KOPT-K1 (cell line): ENCODE data around the gene CLHC1.
"Not testable (repeated sequence)": the region's sequence is repeated elsewhere in the genome, so short reads cannot be mapped to it uniquely, and the experiment has no call there.

Experiments used
- H3K27ac ChIP-seq: fragments of 200-600 bp; sonication (generic); 2 replicates; pipeline ENCODE4 v1.5.1; 2016; ENCODE audit warnings: antibody characterized with exemption, mild to moderate bottlenecking, low read depth, low read length; ENCODE audit not compliant: poor library complexity, severe bottlenecking
- H3K36me3 ChIP-seq: fragments of 200-600 bp; sonication (generic); 2 replicates; pipeline ENCODE4 v1.5.1; 2017; ENCODE audit warnings: antibody characterized with exemption, mild to moderate bottlenecking, low read length, moderate library complexity; ENCODE audit not compliant: insufficient read depth
- H3K9me3 ChIP-seq: fragments of 200-600 bp; sonication (generic); 2 replicates; pipeline ENCODE4 v1.5.1; 2017; ENCODE audit warnings: antibody characterized with exemption, low read length, mild to moderate bottlenecking; ENCODE audit not compliant: insufficient read depth, poor library complexity, severe bottlenecking

CLHC1 gene

GRCh38 chr2:55241582-55241981 lies 9.5 kb upstream of the CLHC1 start:
- not testable (repeated sequence) for H3K9me3 ChIP-seq, H3K27ac ChIP-seq
- peaks cover 53% of the 10 kb centered on the region for H3K36me3 ChIP-seq

- Histone ChIP-seq H3K27ac (no peak overlapping the region), H3K36me3 (peaks cover 71% of the 10 kb centered on the region), H3K9me3 (no peaks in the 10 kb centered on the region)
These were observed 7.6 kb upstream of the CLHC1 start for GRCh38 chr2:55239656-55240222.

- H3K9me3 ChIP-seq: no peaks in the 10 kb centered on the region
- no peak overlapping the region for H3K27ac ChIP-seq
- H3K36me3 ChIP-seq: peaks cover 75% of the 10 kb centered on the region
These were observed 5.0 kb upstream of the CLHC1 start for GRCh38 chr2:55236992-55237543.

GRCh38 chr2:55235724-55236538 lies 3.8 kb upstream of the CLHC1 start:
- H3K36me3 ChIP-seq: peaks cover 66% of the 10 kb centered on the region

GRCh38 chr2:55233658-55233940 lies 1.5 kb upstream of the CLHC1 start:
- Histone ChIP-seq H3K27ac (peak overlapping the region; percentile 95), H3K9me3 (no peaks in the 10 kb centered on the region), H3K36me3 (peaks cover 55% of the 10 kb centered on the region)

More at GRCh38 chr2:55235724-55236538, 3.8 kb upstream of the CLHC1 start:
- Histone ChIP-seq H3K9me3 (no peaks in the 10 kb centered on the region), H3K27ac (no peak overlapping the region)

GRCh38 chr2:55232863-55233657 lies 967 bp upstream of the CLHC1 start:
- Histone ChIP-seq H3K9me3 (no peaks in the 10 kb centered on the region), H3K36me3 (peaks cover 50% of the 10 kb centered on the region), H3K27ac (peak overlapping the region; percentile 95)

GRCh38 chr2:55231546-55232083 lies 478 bp downstream of the CLHC1 start:
- Histone ChIP-seq H3K27ac (peak overlapping the region; percentile 95), H3K36me3 (peaks cover 37% of the 10 kb centered on the region), H3K9me3 (no peaks in the 10 kb centered on the region)

GRCh38 chr2:55230551-55230950 lies 1.5 kb downstream of the CLHC1 start:
- no peak overlapping the region for H3K27ac ChIP-seq
- no peaks in the 10 kb centered on the region for H3K9me3 ChIP-seq
- H3K36me3 ChIP-seq: peaks cover 28% of the 10 kb centered on the region

- no peaks in the 10 kb centered on the region for H3K9me3 ChIP-seq
- no peak overlapping the region for H3K27ac ChIP-seq
- peaks cover 28% of the 10 kb centered on the region for H3K36me3 ChIP-seq
These were observed 2.9 kb downstream of the CLHC1 start for GRCh38 chr2:55229221-55229620.

- H3K9me3 ChIP-seq: no peaks in the 10 kb centered on the region
- H3K27ac ChIP-seq: no peak overlapping the region
- peaks cover 24% of the 10 kb centered on the region for H3K36me3 ChIP-seq
These were observed 3.9 kb downstream of the CLHC1 start for GRCh38 chr2:55228226-55228563.

- peaks cover 22% of the 10 kb centered on the region; the same call in 1 of the 2 replicates for H3K36me3 ChIP-seq
- H3K9me3 ChIP-seq, H3K27ac ChIP-seq: not testable (repeated sequence)
These were observed 4.5 kb downstream of the CLHC1 start for GRCh38 chr2:55227437-55228225.

- H3K36me3 ChIP-seq: peaks cover 22% of the 10 kb centered on the region; the same call in 1 of the 2 replicates
- H3K9me3 ChIP-seq: no peaks in the 10 kb centered on the region
- H3K27ac ChIP-seq: no peak overlapping the region
These were observed 6.5 kb downstream of the CLHC1 start for GRCh38 chr2:55225481-55226020.

GRCh38 chr2:55224761-55225261 lies 7.3 kb downstream of the CLHC1 start:
- peaks cover 22% of the 10 kb centered on the region; the same call in 1 of the 2 replicates for H3K36me3 ChIP-seq
- H3K9me3 ChIP-seq: no peaks in the 10 kb centered on the region
- no peak overlapping the region for H3K27ac ChIP-seq
